ENCODE results near the gene PTPRE.

DNA sequence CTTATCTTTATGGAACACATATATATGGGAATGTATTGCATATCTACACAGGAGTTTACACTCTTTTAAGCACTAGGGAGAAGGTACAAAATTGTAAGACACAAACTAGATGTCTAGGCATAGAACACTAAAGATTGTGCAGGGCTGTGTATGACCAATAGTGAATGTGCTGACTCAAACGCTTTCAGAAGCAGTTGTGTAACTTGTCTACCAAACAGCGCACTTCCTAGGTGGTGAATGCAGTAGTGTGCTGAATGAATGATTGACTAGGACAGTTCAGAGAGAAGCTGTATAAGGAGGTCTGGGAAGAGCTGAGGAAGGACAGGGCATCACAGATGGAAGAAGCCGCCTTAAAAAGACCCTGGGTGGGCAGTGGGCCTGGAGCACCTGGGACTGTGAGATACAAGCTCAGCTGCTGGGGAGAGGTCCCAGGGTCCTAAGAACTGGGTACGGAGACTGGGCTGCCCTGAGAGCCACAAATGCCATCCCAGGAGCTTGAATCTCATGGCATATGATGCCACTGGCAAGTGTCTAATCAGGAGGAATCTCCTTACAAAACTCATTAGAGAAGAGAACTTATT is 28.3 kb upstream of the PTPRE start:
- TF ChIP-seq, protein P1, sequence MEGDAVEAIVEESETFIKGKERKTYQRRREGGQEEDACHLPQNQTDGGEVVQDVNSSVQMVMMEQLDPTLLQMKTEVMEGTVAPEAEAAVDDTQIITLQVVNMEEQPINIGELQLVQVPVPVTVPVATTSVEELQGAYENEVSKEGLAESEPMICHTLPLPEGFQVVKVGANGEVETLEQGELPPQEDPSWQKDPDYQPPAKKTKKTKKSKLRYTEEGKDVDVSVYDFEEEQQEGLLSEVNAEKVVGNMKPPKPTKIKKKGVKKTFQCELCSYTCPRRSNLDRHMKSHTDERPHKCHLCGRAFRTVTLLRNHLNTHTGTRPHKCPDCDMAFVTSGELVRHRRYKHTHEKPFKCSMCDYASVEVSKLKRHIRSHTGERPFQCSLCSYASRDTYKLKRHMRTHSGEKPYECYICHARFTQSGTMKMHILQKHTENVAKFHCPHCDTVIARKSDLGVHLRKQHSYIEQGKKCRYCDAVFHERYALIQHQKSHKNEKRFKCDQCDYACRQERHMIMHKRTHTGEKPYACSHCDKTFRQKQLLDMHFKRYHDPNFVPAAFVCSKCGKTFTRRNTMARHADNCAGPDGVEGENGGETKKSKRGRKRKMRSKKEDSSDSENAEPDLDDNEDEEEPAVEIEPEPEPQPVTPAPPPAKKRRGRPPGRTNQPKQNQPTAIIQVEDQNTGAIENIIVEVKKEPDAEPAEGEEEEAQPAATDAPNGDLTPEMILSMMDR (IDR thresholded peaks at IDR 0.05), result no peak
- TF ChIP-seq POLR2A (IDR thresholded peaks at IDR 0.05) (no peak), POLR2AphosphoS5 (IDR thresholded peaks at IDR 0.05) (no peak)

Data from breast epithelium (tissue), 3 donors.